Ishikawa (cell line): ENCODE measurements around the gene CABLES1.

Source experiments
- CEBPB ChIP-seq: IDR thresholded peaks from 2 replicates; pipeline ENCODE4 v1.6.1; 2012
- CREB1 ChIP-seq: IDR thresholded peaks from 2 replicates; pipeline ENCODE4 v1.6.1; 2012; ENCODE audit warnings: low read depth
- EGR1 ChIP-seq: IDR thresholded peaks from 2 replicates; pipeline ENCODE4 v1.6.1; 2012
- EP300 ChIP-seq: IDR thresholded peaks from 2 replicates; pipeline ENCODE4 v1.6.1; 2012; ENCODE audit warnings: borderline replicate concordance
- FOXM1 ChIP-seq: IDR thresholded peaks from 2 replicates; pipeline ENCODE4 v1.6.1; 2012; ENCODE audit warnings: low read depth, borderline replicate concordance
- NFIC ChIP-seq: IDR thresholded peaks from 2 replicates; pipeline ENCODE4 v1.6.1; 2012
- RAD21 ChIP-seq: IDR thresholded peaks from 2 replicates; pipeline ENCODE4 v1.6.1; 2012; ENCODE audit warnings: low read depth
- TAF1 ChIP-seq: IDR thresholded peaks from 2 replicates; pipeline ENCODE4 v1.6.1; 2012; ENCODE audit warnings: low read depth, mild to moderate bottlenecking
- TCF12 ChIP-seq: IDR thresholded peaks from 2 replicates; pipeline ENCODE4 v1.6.1; 2012; ENCODE audit warnings: low read depth
- TEAD4 ChIP-seq: IDR thresholded peaks from 2 replicates; pipeline ENCODE4 v1.6.1; 2012
- USF1 ChIP-seq: IDR thresholded peaks from 2 replicates; pipeline ENCODE4 v1.6.1; 2012
- YY1 ChIP-seq: IDR thresholded peaks from 2 replicates; pipeline ENCODE4 v1.6.1; 2012; ENCODE audit warnings: low read depth
- ZBTB7A ChIP-seq: IDR thresholded peaks from 2 replicates; pipeline ENCODE4 v1.6.1; 2012; ENCODE audit warnings: low read depth
- TF ChIP-seq, protein P1 (sequence below): IDR thresholded peaks from 2 replicates; pipeline ENCODE4 v1.6.1; 2012; ENCODE audit warnings: low read depth, mild to moderate bottlenecking
- TF ChIP-seq, protein P2 (sequence below): IDR thresholded peaks from 2 replicates; pipeline ENCODE4 v1.6.1; 2012

CABLES1 gene

GRCh38 chr18:23162473-23162872 is 27.2 kb downstream of the CABLES1 start:
- no peak for TF ChIP-seq TCF12
- TF ChIP-seq EGR1, result no peak
- TF ChIP-seq EP300, result no peak
- no peak for TF ChIP-seq CEBPB
- no peak for TF ChIP-seq YY1
- TF ChIP-seq TAF1, result no peak
- no peak for TF ChIP-seq ZBTB7A
- TF ChIP-seq FOXM1, result no peak
- no peak for TF ChIP-seq RAD21
- TF ChIP-seq, protein P1, sequence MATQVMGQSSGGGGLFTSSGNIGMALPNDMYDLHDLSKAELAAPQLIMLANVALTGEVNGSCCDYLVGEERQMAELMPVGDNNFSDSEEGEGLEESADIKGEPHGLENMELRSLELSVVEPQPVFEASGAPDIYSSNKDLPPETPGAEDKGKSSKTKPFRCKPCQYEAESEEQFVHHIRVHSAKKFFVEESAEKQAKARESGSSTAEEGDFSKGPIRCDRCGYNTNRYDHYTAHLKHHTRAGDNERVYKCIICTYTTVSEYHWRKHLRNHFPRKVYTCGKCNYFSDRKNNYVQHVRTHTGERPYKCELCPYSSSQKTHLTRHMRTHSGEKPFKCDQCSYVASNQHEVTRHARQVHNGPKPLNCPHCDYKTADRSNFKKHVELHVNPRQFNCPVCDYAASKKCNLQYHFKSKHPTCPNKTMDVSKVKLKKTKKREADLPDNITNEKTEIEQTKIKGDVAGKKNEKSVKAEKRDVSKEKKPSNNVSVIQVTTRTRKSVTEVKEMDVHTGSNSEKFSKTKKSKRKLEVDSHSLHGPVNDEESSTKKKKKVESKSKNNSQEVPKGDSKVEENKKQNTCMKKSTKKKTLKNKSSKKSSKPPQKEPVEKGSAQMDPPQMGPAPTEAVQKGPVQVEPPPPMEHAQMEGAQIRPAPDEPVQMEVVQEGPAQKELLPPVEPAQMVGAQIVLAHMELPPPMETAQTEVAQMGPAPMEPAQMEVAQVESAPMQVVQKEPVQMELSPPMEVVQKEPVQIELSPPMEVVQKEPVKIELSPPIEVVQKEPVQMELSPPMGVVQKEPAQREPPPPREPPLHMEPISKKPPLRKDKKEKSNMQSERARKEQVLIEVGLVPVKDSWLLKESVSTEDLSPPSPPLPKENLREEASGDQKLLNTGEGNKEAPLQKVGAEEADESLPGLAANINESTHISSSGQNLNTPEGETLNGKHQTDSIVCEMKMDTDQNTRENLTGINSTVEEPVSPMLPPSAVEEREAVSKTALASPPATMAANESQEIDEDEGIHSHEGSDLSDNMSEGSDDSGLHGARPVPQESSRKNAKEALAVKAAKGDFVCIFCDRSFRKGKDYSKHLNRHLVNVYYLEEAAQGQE, result no peak
- TF ChIP-seq, protein P2, sequence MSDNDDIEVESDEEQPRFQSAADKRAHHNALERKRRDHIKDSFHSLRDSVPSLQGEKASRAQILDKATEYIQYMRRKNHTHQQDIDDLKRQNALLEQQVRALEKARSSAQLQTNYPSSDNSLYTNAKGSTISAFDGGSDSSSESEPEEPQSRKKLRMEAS, result no peak
- TF ChIP-seq TEAD4, result no peak
- no peak for TF ChIP-seq NFIC
- TF ChIP-seq USF1, result no peak
- no peak for TF ChIP-seq CREB1

DNA sequence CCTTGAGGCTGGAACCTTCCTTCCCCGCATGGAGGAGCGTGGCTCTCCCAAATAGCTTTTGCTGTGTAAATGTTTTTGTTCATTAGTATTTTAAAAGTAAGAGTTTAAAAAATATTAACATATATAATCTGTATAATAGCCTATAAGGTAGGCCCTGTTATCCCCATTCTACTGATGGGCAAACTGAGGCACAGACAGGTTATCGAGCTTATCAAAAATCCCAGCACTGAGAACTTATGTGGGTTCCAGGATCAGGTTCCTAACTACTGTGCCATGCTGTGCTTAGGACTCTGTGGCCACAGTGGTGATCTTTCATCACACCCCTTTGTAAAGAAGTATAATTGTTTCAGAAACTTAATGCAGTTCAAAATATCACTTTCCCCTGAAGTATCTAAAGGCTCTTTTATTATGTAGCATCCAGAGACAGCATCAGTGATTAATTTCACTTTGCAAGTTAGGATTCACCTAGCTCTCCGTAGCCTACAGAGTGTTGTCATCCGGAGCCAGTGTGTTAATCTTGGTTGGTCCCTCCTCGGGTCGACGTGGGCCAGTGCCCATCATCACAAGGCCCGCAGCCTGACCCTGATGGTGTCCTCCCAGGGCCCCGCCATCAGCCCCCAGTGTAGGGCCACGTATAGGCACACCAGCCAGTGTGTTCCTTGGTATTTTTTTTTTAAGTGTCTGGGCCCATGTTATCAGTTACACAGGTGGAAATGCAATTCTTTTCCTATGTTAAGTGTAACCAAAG is 28.7 kb downstream of the CABLES1 start:
- no peak for TF ChIP-seq CEBPB
- TF ChIP-seq TEAD4, result no peak
- no peak for TF ChIP-seq YY1
- TF ChIP-seq RAD21, result no peak
- no peak for TF ChIP-seq EGR1
- TF ChIP-seq FOXM1, result no peak
- TF ChIP-seq TCF12, result no peak
- no peak for TF ChIP-seq ZBTB7A
- TF ChIP-seq, protein P1, result no peak
- no peak for TF ChIP-seq USF1
- TF ChIP-seq CREB1, result no peak
- TF ChIP-seq NFIC, result no peak

- no peak for TF ChIP-seq CREB1
- no peak for TF ChIP-seq NFIC
- TF ChIP-seq EP300, result no peak
- TF ChIP-seq, protein P2, result no peak
- TF ChIP-seq TEAD4, result no peak
- TF ChIP-seq USF1, result no peak
- TF ChIP-seq YY1, result no peak
Measured at GRCh38 chr18:23165271-23166068, 30.2 kb downstream of the CABLES1 start.

- TF ChIP-seq EP300, result no peak
- TF ChIP-seq, protein P1, result no peak
- TF ChIP-seq TAF1, result no peak
- no peak for TF ChIP-seq ZBTB7A
- TF ChIP-seq CREB1, result no peak
- no peak for TF ChIP-seq TEAD4
- no peak for TF ChIP-seq TCF12
- TF ChIP-seq YY1, result no peak
- no peak for TF ChIP-seq FOXM1
- no peak for TF ChIP-seq CEBPB
- no peak for TF ChIP-seq NFIC
- no peak for TF ChIP-seq RAD21
- no peak for TF ChIP-seq USF1
- no peak for TF ChIP-seq EGR1
- TF ChIP-seq, protein P2, result no peak
Measured at GRCh38 chr18:23166891-23167541, 31.7 kb downstream of the CABLES1 start.
